ENCODE data around the gene LGALS9B. TPM values are rescaled to one million over a fixed set of nuclear protein-coding genes. Genes with fewer than 3 reads are reported as not detected.
"Not testable (repeated sequence)": the region's sequence is repeated elsewhere in the genome, so short reads cannot be mapped to it uniquely, and the experiment has no call there.

LGALS9B gene
- total RNA-seq, 2 experiments from 2014 or later = not detected

- CTCF ChIA-PET, POLR2A ChIA-PET: not testable (repeated sequence)
Measured at GRCh38 chr17:20469107-20469506, 1.8 kb upstream of the LGALS9B start.

- POLR2A ChIA-PET, CTCF ChIA-PET: not testable (repeated sequence)
Measured at GRCh38 chr17:20466999-20467398, 340 bp downstream of the LGALS9B start.

GRCh38 chr17:20466553-20466952 is 786 bp downstream of the LGALS9B start:
- CTCF ChIA-PET, POLR2A ChIA-PET: not testable (repeated sequence)

GRCh38 chr17:20465535-20465934 is 1.8 kb downstream of the LGALS9B start:
- CTCF ChIA-PET, POLR2A ChIA-PET: not testable (repeated sequence)

- CTCF ChIA-PET, POLR2A ChIA-PET: not testable (repeated sequence)
Measured at GRCh38 chr17:20464854-20465414, 2.4 kb downstream of the LGALS9B start.

- POLR2A ChIA-PET, CTCF ChIA-PET: not testable (repeated sequence)
Measured at GRCh38 chr17:20462158-20462557, 5.2 kb downstream of the LGALS9B start.

- POLR2A ChIA-PET, CTCF ChIA-PET: not testable (repeated sequence)
Measured at GRCh38 chr17:20457848-20458381, 9.4 kb downstream of the LGALS9B start.

- POLR2A ChIA-PET, CTCF ChIA-PET: not testable (repeated sequence)
Measured at GRCh38 chr17:20455106-20455505, 12.2 kb downstream of the LGALS9B start.

- CTCF ChIA-PET, POLR2A ChIA-PET: not testable (repeated sequence)
Measured at GRCh38 chr17:20453820-20454434, 13.4 kb downstream of the LGALS9B start.

GRCh38 chr17:20450852-20451251 is 16.5 kb downstream of the LGALS9B start:
- POLR2A ChIA-PET = not testable (repeated sequence)

GRCh38 chr17:20447534-20448321 is 19.6 kb downstream of the LGALS9B start:
- CTCF ChIA-PET, POLR2A ChIA-PET: not testable (repeated sequence)

More at GRCh38 chr17:20450852-20451251, 16.5 kb downstream of the LGALS9B start:
- CTCF ChIA-PET = not testable (repeated sequence)

GRCh38 chr17:20446895-20447294 is 20.4 kb downstream of the LGALS9B start:
- CTCF ChIA-PET, POLR2A ChIA-PET: not testable (repeated sequence)

GRCh38 chr17:20444581-20445236 is 22.6 kb downstream of the LGALS9B start:
- POLR2A ChIA-PET, CTCF ChIA-PET: not testable (repeated sequence)

GRCh38 chr17:20444173-20444572 is 23.2 kb downstream of the LGALS9B start:
- POLR2A ChIA-PET, CTCF ChIA-PET: not testable (repeated sequence)

GRCh38 chr17:20443632-20444031 is 23.7 kb downstream of the LGALS9B start:
- CTCF ChIA-PET, POLR2A ChIA-PET: not testable (repeated sequence)

GRCh38 chr17:20440665-20441064 is 26.7 kb downstream of the LGALS9B start:
- CTCF ChIA-PET, POLR2A ChIA-PET: not testable (repeated sequence)

GRCh38 chr17:20435166-20435565 is 32.2 kb downstream of the LGALS9B start:
- CTCF ChIA-PET, POLR2A ChIA-PET: not testable (repeated sequence)

- CTCF ChIA-PET, POLR2A ChIA-PET: not testable (repeated sequence)
Measured at GRCh38 chr17:20433382-20433781, 34.0 kb downstream of the LGALS9B start.

GRCh38 chr17:20427264-20427663 is 40.1 kb downstream of the LGALS9B start:
- POLR2A ChIA-PET, CTCF ChIA-PET: not testable (repeated sequence)

- POLR2A ChIA-PET, CTCF ChIA-PET: not testable (repeated sequence)
Measured at GRCh38 chr17:20422826-20423225, 44.5 kb downstream of the LGALS9B start.

GRCh38 chr17:20418838-20419237 is 48.5 kb downstream of the LGALS9B start:
- POLR2A ChIA-PET, CTCF ChIA-PET: not testable (repeated sequence)
